H9 (cell line): ENCODE data around the gene RAB3C. TPM values are rescaled to one million over a fixed set of nuclear protein-coding genes. Genes with fewer than 3 reads are reported as not detected.
"Not testable (repeated sequence)": the region's sequence is repeated elsewhere in the genome, so short reads cannot be mapped to it uniquely, and the experiment has no call there.

Source experiments
- DNase-seq: peaks from one replicate; pipeline ENCODE4 v3.0.0-alpha.2; 2017
- H2AFZ ChIP-seq: one replicate; pipeline ENCODE4 v1.6.1; 2013; ENCODE audit warnings: mild to moderate bottlenecking, low read length, control low read depth, moderate library complexity
- H2AK5ac ChIP-seq: 2 replicates; pipeline ENCODE4 v1.6.1; 2013; ENCODE audit warnings: low read length, control low read depth, mixed read lengths; ENCODE audit not compliant: insufficient read length
- H2BK120ac ChIP-seq: one replicate; pipeline ENCODE4 v1.6.1; 2013; ENCODE audit warnings: low read depth, mild to moderate bottlenecking, low read length, control low read depth, inconsistent platforms; ENCODE audit not compliant: poor library complexity, severe bottlenecking
- H2BK12ac ChIP-seq: 2 replicates; pipeline ENCODE4 v1.6.1; 2013; ENCODE audit warnings: low read length, control low read depth, mixed read lengths, low read depth; ENCODE audit not compliant: insufficient read length
- H2BK15ac ChIP-seq: 2 replicates; pipeline ENCODE4 v1.6.1; 2013; ENCODE audit warnings: low read depth, low read length, control low read depth
- H2BK20ac ChIP-seq: one replicate; pipeline ENCODE4 v1.6.1; 2013; ENCODE audit warnings: low read depth, mild to moderate bottlenecking, low read length, control low read depth, inconsistent platforms; ENCODE audit not compliant: poor library complexity, severe bottlenecking
- H2BK5ac ChIP-seq: 2 replicates; pipeline ENCODE4 v1.6.1; 2013; ENCODE audit warnings: low read length, control low read depth, mixed read lengths; ENCODE audit not compliant: insufficient read length
- H3K14ac ChIP-seq: 2 replicates; pipeline ENCODE4 v1.6.1; 2013; ENCODE audit warnings: low read length, control low read depth; ENCODE audit not compliant: insufficient read depth
- H3K18ac ChIP-seq: 2 replicates; pipeline ENCODE4 v1.6.1; 2013; ENCODE audit warnings: low read depth, mild to moderate bottlenecking, mixed read lengths, low read length, control low read depth; ENCODE audit not compliant: insufficient read length
- H3K23ac ChIP-seq: 2 replicates; pipeline ENCODE4 v1.6.1; 2013; ENCODE audit warnings: low read length, control low read depth, mixed read lengths, low read depth; ENCODE audit not compliant: insufficient read length
- H3K23me2 ChIP-seq: 2 replicates; pipeline ENCODE4 v1.6.1; 2013; ENCODE audit warnings: low read depth, mild to moderate bottlenecking, mixed read lengths, low read length, control low read depth; ENCODE audit not compliant: insufficient read length, poor library complexity, severe bottlenecking
- H3K27ac ChIP-seq: 2 replicates; pipeline ENCODE4 v1.5.1; 2013; ENCODE audit warnings: low read length, control low read depth, mixed read lengths, low read depth; ENCODE audit not compliant: insufficient read length
- H3K27me3 ChIP-seq: 2 replicates; pipeline ENCODE4 v1.6.1; 2013; ENCODE audit warnings: low read length, control low read depth, inconsistent platforms; ENCODE audit not compliant: insufficient read depth
- H3K4ac ChIP-seq: 2 replicates; pipeline ENCODE4 v1.6.1; 2013; ENCODE audit warnings: low read depth, mild to moderate bottlenecking, control low read depth, inconsistent platforms, low read length, moderate library complexity
- H3K4me1 ChIP-seq: 2 replicates; pipeline ENCODE4 v1.6.1; 2013; ENCODE audit warnings: low read length, control low read depth, inconsistent platforms; ENCODE audit not compliant: insufficient read depth
- H3K4me2 ChIP-seq: 2 replicates; pipeline ENCODE4 v1.6.1; 2013; ENCODE audit warnings: low read length, control low read depth, mixed read lengths; ENCODE audit not compliant: insufficient read length, insufficient read depth
- H3K56ac ChIP-seq: 2 replicates; pipeline ENCODE4 v1.6.1; 2013; ENCODE audit warnings: low read depth, mild to moderate bottlenecking, mixed read lengths, low read length, control low read depth; ENCODE audit not compliant: insufficient read length
- H3K79me1 ChIP-seq: 2 replicates; pipeline ENCODE4 v1.6.1; 2013; ENCODE audit warnings: low read depth, mild to moderate bottlenecking, moderate library complexity, low read length, control low read depth, inconsistent platforms; ENCODE audit not compliant: insufficient read depth, poor library complexity, severe bottlenecking
- H3K79me2 ChIP-seq: 2 replicates; pipeline ENCODE4 v1.6.1; 2013; ENCODE audit warnings: low read length, control low read depth, inconsistent platforms; ENCODE audit not compliant: insufficient read depth
- H3K9ac ChIP-seq: 2 replicates; pipeline ENCODE4 v1.6.1; 2013; ENCODE audit warnings: low read length, control low read depth, mixed read lengths; ENCODE audit not compliant: insufficient read length; ENCODE audit errors: extremely low read depth
- H3K9me3 ChIP-seq: one replicate; pipeline ENCODE4 v1.6.1; 2013; ENCODE audit warnings: low read depth, low read length, inconsistent platforms; ENCODE audit not compliant: control insufficient read depth
- H3T11ph ChIP-seq: one replicate; pipeline ENCODE4 v1.6.1; 2013; ENCODE audit warnings: mild to moderate bottlenecking, low read length, control low read depth, inconsistent platforms
- H4K20me1 ChIP-seq: one replicate; pipeline ENCODE4 v1.6.1; 2013; ENCODE audit not compliant: control insufficient read depth, insufficient read length, insufficient read depth
- H4K5ac ChIP-seq: 2 replicates; pipeline ENCODE4 v1.6.1; 2013; ENCODE audit warnings: low read depth, mild to moderate bottlenecking, mixed read lengths, low read length, control low read depth; ENCODE audit not compliant: insufficient read length
- H4K8ac ChIP-seq: replicated peaks from 2 replicates; pipeline ENCODE4 v1.6.1; 2013; ENCODE audit warnings: low read length, control low read depth, mixed read lengths, low read depth; ENCODE audit not compliant: insufficient read length
- H4K91ac ChIP-seq: 2 replicates; pipeline ENCODE4 v1.6.1; 2013; ENCODE audit warnings: low read depth, mild to moderate bottlenecking, moderate library complexity, mixed read lengths, low read length, control low read depth; ENCODE audit not compliant: insufficient read length
- H3K27ac Mint-ChIP-seq, 3 experiments: 2 replicates in 2 of 3; 3 replicates in 1 of 3; pipeline ENCODE4 v1.8.0; 2020 to 2021; ENCODE audit warnings: mixed read lengths in 3 of 3, mild to moderate bottlenecking in 1 of 3, moderate library complexity in 1 of 3
- H3K27me3 Mint-ChIP-seq: 2 replicates; pipeline ENCODE4 v1.8.0; 2021; ENCODE audit warnings: low read depth, mild to moderate bottlenecking, moderate library complexity, mixed read lengths
- H3K36me3 Mint-ChIP-seq, 3 experiments: 2 replicates in 2 of 3; 3 replicates in 1 of 3; pipeline ENCODE4 v1.8.0; 2020 to 2021; ENCODE audit warnings: low read depth in 3 of 3, mixed read lengths in 3 of 3; ENCODE audit not compliant: insufficient read depth in 1 of 3
- H3K4me1 Mint-ChIP-seq, 2 experiments: 2 replicates each; pipeline ENCODE4 v1.8.0; 2020; ENCODE audit warnings: mixed read lengths in 2 of 2
- H3K4me3 Mint-ChIP-seq, 2 experiments: 2 replicates in 1 of 2; 3 replicates in 1 of 2; pipeline ENCODE4 v1.8.0; 2020 to 2021; ENCODE audit warnings: mild to moderate bottlenecking in 2 of 2, mixed read lengths in 2 of 2, moderate library complexity in 1 of 2
- H3K9me3 Mint-ChIP-seq, 2 experiments: 2 replicates in 1 of 2; 3 replicates in 1 of 2; pipeline ENCODE4 v1.8.0; 2020; ENCODE audit warnings: mild to moderate bottlenecking in 2 of 2, mixed read lengths in 2 of 2, moderate library complexity in 1 of 2
- WGBS: extraction: QIAGEN DNeasy Blood & Tissue Kit; methylation state at CpG from one replicate; pipeline ENCODE4 v1.1.7; 2013; ENCODE audit warnings: missing lambda C conversion rate, low lambda C conversion rate, mixed read lengths; ENCODE audit not compliant: insufficient read length; ENCODE audit errors: extremely low coverage; 5-methylcytosine and 5-hydroxymethylcytosine counted together
- total RNA-seq: library from RNA; stranded (reverse); gene quantifications from 2 replicates; pipeline ENCODE4 v1.2.1, GENCODE V29; 2021

RAB3C gene
- total RNA-seq, 1 experiment from 2014 or later, result 16.3 TPM

DNA sequence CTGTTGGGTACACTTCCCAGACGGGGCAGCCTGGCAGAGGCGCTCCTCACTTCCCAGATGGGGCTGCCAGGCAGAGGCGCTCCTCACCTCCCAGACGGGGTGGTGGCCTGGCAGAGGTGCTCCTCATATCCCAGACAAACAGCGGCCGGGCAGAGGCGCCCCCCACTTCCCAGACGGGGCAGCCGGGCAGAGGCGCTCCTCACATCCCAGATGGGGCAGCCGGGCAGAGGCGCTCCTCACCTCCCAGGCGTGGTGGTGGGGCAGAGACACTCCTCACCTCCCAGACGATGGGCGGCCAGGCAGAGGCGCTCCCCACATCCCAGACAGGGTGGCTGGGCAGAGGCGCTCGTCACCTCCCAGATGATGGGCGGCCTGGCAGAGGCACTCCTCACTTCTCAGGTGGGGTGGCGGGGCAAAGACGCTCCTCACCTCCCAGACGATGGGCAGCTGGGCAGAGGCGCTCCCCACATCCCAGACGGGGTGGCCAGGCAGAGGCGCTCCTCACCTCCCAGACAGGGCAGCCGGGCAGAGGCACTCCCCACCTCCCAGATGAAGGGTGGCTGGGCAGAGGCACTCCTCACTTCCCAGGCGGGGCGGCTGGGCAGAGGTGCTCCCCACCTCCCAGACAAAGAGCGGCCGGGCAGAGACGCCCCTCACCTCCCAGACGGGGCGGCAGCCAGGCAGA is 19.7 kb upstream of the RAB3C start:
- H3K9me3 Mint-ChIP-seq, result peaks cover 19 to 23% of the 10 kb centered on the region in 2 experiments
- H2BK120ac ChIP-seq, result not testable (repeated sequence)

DNA sequence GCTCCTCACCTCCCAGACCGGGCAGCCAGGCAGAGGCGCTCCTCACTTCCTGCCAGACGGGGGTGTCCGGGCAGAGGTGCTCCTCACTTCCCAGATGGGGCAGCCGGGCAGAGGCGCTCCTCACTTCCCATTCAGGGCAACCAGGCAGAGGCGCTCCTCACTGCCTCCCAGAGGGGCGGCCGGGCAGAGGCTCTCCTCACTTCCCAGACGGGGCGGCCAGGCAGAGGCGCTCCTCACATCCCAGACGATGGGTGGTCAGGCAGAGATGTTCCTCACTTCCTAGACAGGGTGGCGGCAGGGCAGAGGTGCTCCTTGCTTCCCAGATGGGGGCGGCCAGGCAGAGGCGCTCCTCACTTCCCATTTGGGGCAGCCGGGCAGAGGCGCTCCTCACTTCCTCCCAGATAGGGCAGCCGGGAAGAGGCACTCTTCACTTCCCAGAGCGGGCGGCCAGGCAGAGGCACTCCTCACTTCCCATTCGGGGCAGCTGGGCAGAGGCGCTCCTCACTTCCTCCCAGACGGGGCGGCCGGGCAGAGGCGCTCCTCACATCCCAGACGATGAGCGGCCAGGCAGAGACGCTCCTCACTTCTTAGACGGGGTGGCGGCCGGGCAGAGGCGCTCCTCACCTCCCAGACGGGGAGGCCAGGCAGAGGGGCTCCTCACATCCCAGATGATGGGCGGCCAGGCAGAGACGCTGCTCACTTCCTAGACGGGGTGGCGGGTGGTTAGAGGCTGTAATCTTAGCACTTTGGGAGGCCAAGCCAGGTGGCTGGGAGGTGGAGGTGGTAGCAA is 18.6 kb upstream of the RAB3C start:
- H3K27ac ChIP-seq, H2AK5ac ChIP-seq, H3K27me3 ChIP-seq, H4K5ac ChIP-seq, H3K27ac Mint-ChIP-seq, H3K56ac ChIP-seq, H3K79me1 ChIP-seq, H3K23me2 ChIP-seq, H2BK120ac ChIP-seq, H3K9ac ChIP-seq, H3K4me3 Mint-ChIP-seq, H2BK15ac ChIP-seq, H2BK20ac ChIP-seq, H2AFZ ChIP-seq, H3K4ac ChIP-seq, H3K4me2 ChIP-seq, H3K79me2 ChIP-seq, H3T11ph ChIP-seq, H3K23ac ChIP-seq, H4K20me1 ChIP-seq, H4K91ac ChIP-seq, H2BK5ac ChIP-seq, H4K8ac ChIP-seq, H3K4me1 Mint-ChIP-seq, H3K14ac ChIP-seq, H3K9me3 ChIP-seq, H3K18ac ChIP-seq, H3K27me3 Mint-ChIP-seq, H3K4me1 ChIP-seq, DNase-seq, H2BK12ac ChIP-seq: not testable (repeated sequence)
- peaks cover 6 to 15% (median 11%) of the 10 kb centered on the region in 3 experiments for H3K36me3 Mint-ChIP-seq
- peaks cover 18 to 23% of the 10 kb centered on the region in 2 experiments for H3K9me3 Mint-ChIP-seq
- no CpG with 5 or more reads among the region's 39 CpGs for WGBS

More for the DNA sequence above, 19.7 kb upstream of the RAB3C start:
- not testable (repeated sequence) for H3K27ac ChIP-seq, H3K27ac Mint-ChIP-seq, H3K27me3 ChIP-seq, H3K23me2 ChIP-seq, H4K8ac ChIP-seq, DNase-seq, H2AK5ac ChIP-seq, H2BK15ac ChIP-seq, H3K79me1 ChIP-seq, H3K23ac ChIP-seq, H3K4me1 ChIP-seq, H3K4me2 ChIP-seq, H3K79me2 ChIP-seq, H4K91ac ChIP-seq, H4K20me1 ChIP-seq, H3T11ph ChIP-seq, H3K56ac ChIP-seq, H2AFZ ChIP-seq, H3K4ac ChIP-seq, H3K18ac ChIP-seq, H3K4me1 Mint-ChIP-seq, H2BK20ac ChIP-seq, H3K9ac ChIP-seq, H4K5ac ChIP-seq, H2BK5ac ChIP-seq, H3K14ac ChIP-seq, H3K4me3 Mint-ChIP-seq, H3K27me3 Mint-ChIP-seq, H3K9me3 ChIP-seq, H2BK12ac ChIP-seq
- no CpG with 5 or more reads among the region's 33 CpGs for WGBS
- H3K36me3 Mint-ChIP-seq, result peaks cover 6 to 15% (median 12%) of the 10 kb centered on the region in 3 experiments
